ENCODE results near the gene COL1A1. TPM values are rescaled to one million over a fixed set of nuclear protein-coding genes. Genes with fewer than 3 reads are reported as not detected.

The COL1A1 gene
- total and polyA plus RNA-seq, 2 of the 13 experiments (the other 11 are each of a cell fraction or from before 2014, with no cell fraction given): 0.05 TPM; not detected in 1

GRCh38 chr17:50151937-50152547, 49.4 kb downstream of the COL1A1 start (continued):
- TF ChIP-seq SP4 (CRISPR knock-in tag; IDR thresholded peaks at IDR 0.05) (no peak; the same call in 1 of the 2 replicates), BORCS8-MEF2B (CRISPR knock-in tag; IDR thresholded peaks at IDR 0.05) (peak; percentile 58; the same call in 1 of the 2 replicates), ETV5 (CRISPR knock-in tag; IDR thresholded peaks at IDR 0.05; ENCODE audit: borderline replicate concordance) (peak; percentile 85), KLF11 (CRISPR knock-in tag; IDR thresholded peaks at IDR 0.05) (no peak), EP300 (IDR thresholded peaks at IDR 0.05; ENCODE audit: low read depth in 2 of 2, low read length in 2 of 2) (peak in 1 of 2 experiments; percentile 40; a peak in 1 of 4 replicates), EP300 (CRISPR knock-in tag; IDR thresholded peaks at IDR 0.05; ENCODE audit: borderline replicate concordance) (no peak), EED (CRISPR knock-in tag; IDR thresholded peaks at IDR 0.05) (peak; percentile 76; the same call in 1 of the 2 replicates), SRSF4 (IDR thresholded peaks at IDR 0.05; ENCODE audit: low read depth, low read length, poor library complexity, severe bottlenecking) (no peak), FOXP4 (CRISPR knock-in tag; IDR thresholded peaks at IDR 0.05) (no peak), KDM6A (CRISPR knock-in tag; IDR thresholded peaks at IDR 0.05; ENCODE audit: low read depth) (no peak), ZNF138 (CRISPR knock-in tag; IDR thresholded peaks at IDR 0.05; ENCODE audit: low read depth) (0 out of 2 replicates have a peak, but pooled peaks have one; percentile 46), YEATS2 (CRISPR knock-in tag; IDR thresholded peaks at IDR 0.05; ENCODE audit: borderline replicate concordance) (peak; percentile 84), ZNF746 (CRISPR knock-in tag; IDR thresholded peaks at IDR 0.05) (peak; percentile 75; the same call in 1 of the 2 replicates), NONO (IDR thresholded peaks at IDR 0.05) (no peak), NONO (CRISPR knock-in tag; conservative IDR thresholded peaks at IDR 0.05) (no peak), ZNF503 (CRISPR knock-in tag; IDR thresholded peaks at IDR 0.05) (no peak), ZNF772 (CRISPR knock-in tag; IDR thresholded peaks at IDR 0.05) (peak; percentile 59; the same call in 1 of the 2 replicates), PHF5A (CRISPR knock-in tag; IDR thresholded peaks at IDR 0.05; ENCODE audit: low read depth, unreplicated experiment) (no peak), MTA1 (CRISPR knock-in tag; IDR thresholded peaks at IDR 0.05; ENCODE audit: borderline replicate concordance) (peak; percentile 29; the same call in 1 of the 2 replicates)
- TF ChIP-seq, protein P1, sequence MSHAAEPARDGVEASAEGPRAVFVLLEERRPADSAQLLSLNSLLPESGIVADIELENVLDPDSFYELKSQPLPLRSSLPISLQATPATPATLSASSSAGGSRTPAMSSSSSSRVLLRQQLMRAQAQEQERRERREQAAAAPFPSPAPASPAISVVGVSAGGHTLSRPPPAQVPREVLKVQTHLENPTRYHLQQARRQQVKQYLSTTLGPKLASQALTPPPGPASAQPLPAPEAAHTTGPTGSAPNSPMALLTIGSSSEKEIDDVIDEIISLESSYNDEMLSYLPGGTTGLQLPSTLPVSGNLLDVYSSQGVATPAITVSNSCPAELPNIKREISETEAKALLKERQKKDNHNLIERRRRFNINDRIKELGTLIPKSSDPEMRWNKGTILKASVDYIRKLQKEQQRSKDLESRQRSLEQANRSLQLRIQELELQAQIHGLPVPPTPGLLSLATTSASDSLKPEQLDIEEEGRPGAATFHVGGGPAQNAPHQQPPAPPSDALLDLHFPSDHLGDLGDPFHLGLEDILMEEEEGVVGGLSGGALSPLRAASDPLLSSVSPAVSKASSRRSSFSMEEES (CRISPR knock-in tag; IDR thresholded peaks at IDR 0.05): peak; percentile 32; the same call in 1 of the 2 replicates
- TF ChIP-seq, protein P2, sequence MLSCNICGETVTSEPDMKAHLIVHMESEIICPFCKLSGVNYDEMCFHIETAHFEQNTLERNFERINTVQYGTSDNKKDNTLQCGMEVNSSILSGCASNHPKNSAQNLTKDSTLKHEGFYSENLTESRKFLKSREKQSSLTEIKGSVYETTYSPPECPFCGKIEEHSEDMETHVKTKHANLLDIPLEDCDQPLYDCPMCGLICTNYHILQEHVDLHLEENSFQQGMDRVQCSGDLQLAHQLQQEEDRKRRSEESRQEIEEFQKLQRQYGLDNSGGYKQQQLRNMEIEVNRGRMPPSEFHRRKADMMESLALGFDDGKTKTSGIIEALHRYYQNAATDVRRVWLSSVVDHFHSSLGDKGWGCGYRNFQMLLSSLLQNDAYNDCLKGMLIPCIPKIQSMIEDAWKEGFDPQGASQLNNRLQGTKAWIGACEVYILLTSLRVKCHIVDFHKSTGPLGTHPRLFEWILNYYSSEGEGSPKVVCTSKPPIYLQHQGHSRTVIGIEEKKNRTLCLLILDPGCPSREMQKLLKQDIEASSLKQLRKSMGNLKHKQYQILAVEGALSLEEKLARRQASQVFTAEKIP (CRISPR knock-in tag; IDR thresholded peaks at IDR 0.05; ENCODE audit: borderline replicate concordance): no peak
